LNCaP clone FGC (cell line): ENCODE data around the gene CXCL9.

Source experiments
- DNase-seq: peaks from one replicate; pipeline ENCODE4 v3.0.0-alpha.2; 2011; ENCODE audit warnings: low read depth
- H3K4me3 ChIP-seq: 2 replicates; pipeline ENCODE4 v1.5.1; 2011; ENCODE audit warnings: mild to moderate bottlenecking, low read depth, low read length, control low read depth
- CTCF ChIP-seq: IDR thresholded peaks from 2 replicates; pipeline ENCODE4 v1.5.1; 2012; ENCODE audit warnings: mild to moderate bottlenecking; ENCODE audit not compliant: control insufficient read depth, insufficient read depth; ENCODE audit errors: extremely low read depth

The CXCL9 gene

GRCh38 chr4:75953509-75953908 is 53.8 kb downstream of the CXCL9 start:
- no peak for TF ChIP-seq CTCF
- no peak overlapping the region for H3K4me3 ChIP-seq
- no peak for DNase-seq
